K562 (cell line): ENCODE results near the gene PLAC1. TPM values are rescaled to one million over a fixed set of nuclear protein-coding genes. Genes with fewer than 3 reads are reported as not detected.
A peak's percentile ranks its signal among the peaks of the same experiment; 100 is the strongest.

ENCODE experiments used
- ATAC-seq: fragments of 200-7000 bp; cut with Tn5 transposase; 3 replicates; pipeline ENCODE4 v1.9.1; 2020; ENCODE audit warnings: moderate library complexity
- BruUV-seq: library from RNA; stranded (reverse); fragments of 400-500 nt; replicated peaks from 2 replicates; lab custom pipeline; 2021; lab: Mats Ljungman, UMichigan
- CTCF ChIA-PET: fragments of 300-600 bp; formaldehyde crosslinking; extraction: SDS; loops from one replicate; lab custom pipeline; 2021; ENCODE audit warnings: low intra/inter-chr PET ratio; lab: Yijun Ruan, JAX
- POLR2A ChIA-PET: fragments of 300-600, 350-650 bp; sonication (Branson Sonifier 250); formaldehyde crosslinking; extraction: SDS; loops from one replicate; lab custom pipeline; 2021; ENCODE audit warnings: antibody characterized with exemption, inconsistent platforms; lab: Yijun Ruan, JAX
- DNase-seq, 4 experiments: peaks; one replicate each; pipeline versions ENCODE4 v3.0.0 to v3.0.0-alpha.2; 2011 to 2018; ENCODE audit warnings: low spot score in 3 of 4, mixed read lengths in 3 of 4; ENCODE audit errors: extremely low read depth in 1 of 4
- FAIRE-seq: peaks from 2 replicates; lab custom pipeline; 2011; peaks lifted over from hg19 to GRCh38; lab: Jason Lieb, UNC
- H2AFZ ChIP-seq: 2 replicates; pipeline ENCODE4 v1.6.0; 2011; ENCODE audit warnings: low read depth, low read length, control low read depth, inconsistent platforms
- H3K27ac ChIP-seq: fragments of 200-600 bp; 3 replicates; pipeline ENCODE4 v1.8.0; 2011; ENCODE audit warnings: low read depth, mild to moderate bottlenecking, control low read depth, inconsistent platforms, low read length, moderate library complexity, mixed read lengths; ENCODE audit errors: extremely low read depth
- H3K27me3 ChIP-seq, 2 experiments: fragments of 300-600 bp in 1 of 2; 2 replicates in 1 of 2; 3 replicates in 1 of 2; pipeline versions ENCODE4 v1.6.0 to v1.8.0; 2011; ENCODE audit warnings: inconsistent platforms in 2 of 2, low read length in 2 of 2, mild to moderate bottlenecking in 1 of 2, mixed read lengths in 1 of 2, moderate library complexity in 1 of 2; ENCODE audit not compliant: control insufficient read depth in 2 of 2, insufficient read depth in 2 of 2
- H3K36me3 ChIP-seq: fragments of 300-600 bp; 3 replicates; pipeline ENCODE4 v1.8.0; 2011; ENCODE audit warnings: mild to moderate bottlenecking, low read length, inconsistent platforms; ENCODE audit not compliant: control insufficient read depth, insufficient read depth
- H3K4me1 ChIP-seq, 2 experiments: fragments of 200-600 bp in 1 of 2; replicated peaks in 1 of 2; 2 replicates in 1 of 2; 3 replicates in 1 of 2; pipeline versions ENCODE4 v1.5.1 to v1.8.0; 2011; ENCODE audit warnings: inconsistent platforms in 2 of 2, low read length in 2 of 2, mild to moderate bottlenecking in 1 of 2, mixed read lengths in 1 of 2, moderate library complexity in 1 of 2; ENCODE audit not compliant: control insufficient read depth in 2 of 2, insufficient read depth in 2 of 2
- H3K4me2 ChIP-seq: 2 replicates; pipeline ENCODE4 v1.6.1; 2011; ENCODE audit warnings: low read length, control low read depth, inconsistent platforms, mixed read lengths; ENCODE audit not compliant: insufficient read depth
- H3K4me3 ChIP-seq: fragments of 200-600 bp; sonication (generic), shearing (Covaris generic); 2 replicates; pipeline ENCODE4 v1.5.1; 2016; ENCODE audit warnings: control low read depth, inconsistent platforms
- H3K79me2 ChIP-seq: fragments of 200-600 bp; 3 replicates; pipeline ENCODE4 v1.8.0; 2011; ENCODE audit warnings: low read length, inconsistent platforms; ENCODE audit not compliant: control insufficient read depth, insufficient read depth
- H3K9ac ChIP-seq, 2 experiments: 2 replicates each; pipeline versions ENCODE4 v1.6.0 to v1.6.1; 2011; ENCODE audit warnings: low read depth in 2 of 2, low read length in 2 of 2, control low read depth in 1 of 2, inconsistent platforms in 1 of 2, mild to moderate bottlenecking in 1 of 2, mixed read lengths in 1 of 2; ENCODE audit not compliant: insufficient read depth in 1 of 2
- H3K9me1 ChIP-seq: one replicate; pipeline ENCODE4 v1.6.0; 2011; ENCODE audit warnings: inconsistent platforms, mild to moderate bottlenecking, low read length, moderate library complexity; ENCODE audit not compliant: control insufficient read depth, insufficient read depth
- H3K9me3 ChIP-seq: replicated peaks from 2 replicates; pipeline ENCODE4 v1.5.1; 2011; ENCODE audit warnings: low read depth, low read length, inconsistent platforms; ENCODE audit not compliant: control insufficient read depth, insufficient read depth
- H4K20me1 ChIP-seq: replicated peaks from 2 replicates; pipeline ENCODE4 v1.6.1; 2011; ENCODE audit warnings: low read length, inconsistent platforms, mixed read lengths; ENCODE audit not compliant: control insufficient read depth, insufficient read depth
- C11orf30 ChIP-seq: fragments of 450-650 bp; IDR thresholded peaks from 2 replicates; pipeline ENCODE4 v1.6.1; 2016; ENCODE audit warnings: low read depth, mild to moderate bottlenecking
- FOXK1 ChIP-seq: sonication (generic); formaldehyde crosslinking; IDR thresholded peaks from 2 replicates; pipeline ENCODE4 v1.8.0; 2022; ENCODE audit warnings: missing genetic modification reagents, mild to moderate bottlenecking, borderline replicate concordance
- MAFF ChIP-seq: IDR thresholded peaks from 2 replicates; pipeline ENCODE4 v1.6.1; 2012; ENCODE audit warnings: low read length, improper control_type of control experiment
- MAFG ChIP-seq: fragments of 450-650 bp; conservative IDR thresholded peaks from 2 replicates; pipeline ENCODE4 v1.6.1; 2016; ENCODE audit warnings: missing genetic modification characterization, missing compliant biosample characterization
- MAFK ChIP-seq: IDR thresholded peaks from 2 replicates; pipeline ENCODE4 v1.6.1; 2011; ENCODE audit warnings: low read length, improper control_type of control experiment
- RBBP5 ChIP-seq: fragments of 200-600 bp; sonication (generic); IDR thresholded peaks from 2 replicates; pipeline ENCODE4 v1.6.1; 2012; ENCODE audit warnings: borderline replicate concordance, mild to moderate bottlenecking, low read length, control low read depth, inconsistent platforms; ENCODE audit not compliant: insufficient read depth, poor library complexity, severe bottlenecking
- SRSF1 ChIP-seq: fragments of 200-400 bp; formaldehyde crosslinking; IDR thresholded peaks from 2 replicates; pipeline ENCODE4 v1.6.1; 2017; ENCODE audit warnings: mild to moderate bottlenecking, low read depth, low read length, moderate library complexity
- ZNF212 ChIP-seq: fragments of 450-650 bp; formaldehyde crosslinking; IDR thresholded peaks from 2 replicates; pipeline ENCODE4 v1.4.0; 2020; ENCODE audit warnings: mild to moderate bottlenecking
- ZNF23 ChIP-seq: fragments of 250-450 bp; sonication (Bioruptor Pico); IDR thresholded peaks from 2 replicates; pipeline ENCODE4 v1.4.0; 2020; ENCODE audit warnings: mild to moderate bottlenecking
- ZNF316 ChIP-seq: fragments of 450-650 bp; IDR thresholded peaks from 2 replicates; pipeline ENCODE4 v1.6.1; 2016
- ZNF740 ChIP-seq, 3 experiments: fragments of 200-800 bp in 1 of 3; sonication (Bioruptor generic) in 1 of 3; sonication (generic) in 1 of 3; formaldehyde crosslinking in 1 of 3; IDR thresholded peaks; 2 replicates each; pipeline versions ENCODE4 v1.6.1 to v1.8.0; 2016 to 2022; ENCODE audit warnings: mild to moderate bottlenecking in 2 of 3, missing compliant biosample characterization in 2 of 3, missing genetic modification characterization in 2 of 3, missing genetic modification reagents in 1 of 3
- WGBS: fragments of 100-300 bp; shearing (Covaris generic); methylation state at CpG from one replicate; pipeline ENCODE4 v1.1.6; 2016; ENCODE audit warnings: low coverage, mixed read lengths; ENCODE audit not compliant: insufficient coverage; ENCODE audit errors: missing lambda C conversion rate; 5-methylcytosine and 5-hydroxymethylcytosine counted together
- in situ Hi-C: fragments of 300-500 bp; cut with MboI; formaldehyde crosslinking; loops from 4 replicates; pipeline ENCODE4 v1.15.0; 2018; ENCODE audit warnings: inconsistent platforms, mixed read lengths
- intact Hi-C: fragments of 100-400 bp; cut with micrococcal nuclease; formaldehyde crosslinking; loops from 2 replicates; pipeline ENCODE4 v1.14.2; 2022
- polyA plus RNA-seq, 8 experiments: library from polyadenylated mRNA; depleted of rRNA in 4 of 8; stranded (reverse) in 5 of 8; unstranded in 3 of 8; fragments of >200 nt; fragmentation: Nextera tagmentation in 2 of 8; fragmentation: Illumina TruSeq in 1 of 8; extraction: Ambion mirVana in 2 of 8; extraction: Trizol in 1 of 8; gene quantifications; 2 replicates each; pipeline versions ENCODE4 v1.2.1 to v1.2.3, GENCODE V29; 2011 to 2014; ENCODE audit warnings: inconsistent platforms in 1 of 8, missing spikeins in 1 of 8
- total RNA-seq, 7 experiments: library from RNA; depleted of rRNA in 6 of 7; stranded (reverse); fragments of >200 nt in 6 of 7; fragmentation: Illumina TruSeq in 2 of 7; extraction: Trizol in 2 of 7; gene quantifications; 2 replicates each; pipeline versions ENCODE4 v1.2.1 to v1.2.3, GENCODE V29; 2011 to 2021; ENCODE audit warnings: low replicate concordance in 1 of 7

PLAC1 gene
- total and polyA plus RNA-seq, 9 of the 15 experiments (the other 6 are each of a cell fraction or from before 2014, with no cell fraction given), result 0.82 to 9.1 (median 1.7) TPM

- peaks cover 4% of the 10 kb centered on the region; the same call in 1 of the 3 replicates for H3K36me3 ChIP-seq
- no peaks in the 10 kb centered on the region for H4K20me1 ChIP-seq
- POLR2A ChIA-PET, result no interaction called here
- TF ChIP-seq MAFF (peak; percentile 60), ZNF23 (CRISPR knock-in tag) (no peak), MAFG (peak; percentile 65), FOXK1 (CRISPR knock-in tag) (no peak), ZNF212 (CRISPR knock-in tag) (no peak), SRSF1 (no peak), RBBP5 (no peak), C11orf30 (peak; percentile 67; the same call in 1 of the 2 replicates), ZNF740 (CRISPR knock-in tag; IDR thresholded peaks at IDR 0.05) (no peak), ZNF740 (tag; IDR thresholded peaks at IDR 0.05) (no peak), MAFK (peak; percentile 70; the same call in 1 of the 2 replicates), ZNF316 (peak; percentile 83)
- peaks cover 5 to 14% of the 10 kb centered on the region in 2 experiments; a peak in 3 of 5 replicates for H3K4me1 ChIP-seq
- no peak overlapping the region for H3K4me3 ChIP-seq
- no peaks in the 10 kb centered on the region for H3K27me3 ChIP-seq
- H3K4me2 ChIP-seq, result no peak overlapping the region
- H3K9me3 ChIP-seq, result 0 out of 2 replicates have a peak, but pooled peaks cover 2% of the 10 kb centered on the region
- H3K27ac ChIP-seq, result no peak overlapping the region
- FAIRE-seq (no peak), ATAC-seq (no peak), DNase-seq (no peak)
- no peak overlapping the region for H2AFZ ChIP-seq
- peaks cover 16% of the 10 kb centered on the region for H3K79me2 ChIP-seq
- no TSS peak for BruUV-seq
- intact Hi-C loops (no loop called here), in situ Hi-C loops (no loop called here)
- no peaks in the 10 kb centered on the region for H3K9me1 ChIP-seq
- CTCF ChIA-PET, result no interaction called here
- 82% methylated on average over 16 of the region's 22 CpGs for WGBS
- H3K9ac ChIP-seq, result no peak overlapping the region
These were observed 106.8 kb downstream of the PLAC1 start for GRCh38 chrX:134551376-134552048.
